PC-9 (cell line): ENCODE measurements around the gene PELI1.

Experiments
- EZH2 ChIP-seq: fragments of 200-600 bp; sonication (generic); IDR thresholded peaks from 2 replicates; pipeline ENCODE4 v1.8.0; 2017; ENCODE audit warnings: antibody characterized with exemption, low read depth
- TF ChIP-seq, protein P1 (sequence below): fragments of 200-600 bp; sonication (generic); conservative IDR thresholded peaks from 2 replicates; pipeline ENCODE4 v1.6.1; 2017; ENCODE audit warnings: mixed run types, antibody characterized with exemption, mild to moderate bottlenecking, moderate library complexity

DNA sequence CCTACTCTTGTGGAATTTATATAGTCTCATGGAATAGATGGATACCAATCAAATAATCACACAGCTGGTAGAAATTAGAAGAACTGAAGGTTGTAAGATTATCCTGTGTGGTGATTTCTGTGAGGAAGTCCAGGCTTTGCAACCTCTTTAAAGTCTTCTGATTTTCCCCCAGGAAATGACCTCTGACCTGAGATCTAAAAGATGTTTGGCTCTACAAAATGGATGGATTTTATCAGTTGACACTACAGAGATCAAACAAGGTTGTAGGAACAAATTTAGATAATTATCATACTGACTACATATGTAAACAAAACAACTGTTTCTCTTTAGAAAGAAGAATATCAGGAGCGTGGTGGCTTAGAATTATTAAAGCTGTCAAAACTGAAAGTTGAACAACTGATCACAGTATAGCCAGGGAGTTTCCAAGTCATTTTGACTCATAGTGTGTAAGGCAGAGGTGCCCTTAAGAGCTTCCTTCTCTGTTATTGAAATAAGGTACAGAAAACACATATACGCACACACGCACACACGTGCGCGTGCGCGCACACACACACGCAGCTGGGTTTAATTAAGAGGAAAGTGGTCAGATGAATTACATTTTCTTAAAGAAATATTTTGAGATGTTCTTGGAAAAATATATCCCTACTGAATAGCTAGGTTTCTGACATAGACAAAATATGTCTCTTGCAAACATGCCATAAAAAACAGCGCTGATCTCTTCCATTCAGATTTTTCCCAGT lies 35.5 kb upstream of the PELI1 start:
- TF ChIP-seq, protein P1, sequence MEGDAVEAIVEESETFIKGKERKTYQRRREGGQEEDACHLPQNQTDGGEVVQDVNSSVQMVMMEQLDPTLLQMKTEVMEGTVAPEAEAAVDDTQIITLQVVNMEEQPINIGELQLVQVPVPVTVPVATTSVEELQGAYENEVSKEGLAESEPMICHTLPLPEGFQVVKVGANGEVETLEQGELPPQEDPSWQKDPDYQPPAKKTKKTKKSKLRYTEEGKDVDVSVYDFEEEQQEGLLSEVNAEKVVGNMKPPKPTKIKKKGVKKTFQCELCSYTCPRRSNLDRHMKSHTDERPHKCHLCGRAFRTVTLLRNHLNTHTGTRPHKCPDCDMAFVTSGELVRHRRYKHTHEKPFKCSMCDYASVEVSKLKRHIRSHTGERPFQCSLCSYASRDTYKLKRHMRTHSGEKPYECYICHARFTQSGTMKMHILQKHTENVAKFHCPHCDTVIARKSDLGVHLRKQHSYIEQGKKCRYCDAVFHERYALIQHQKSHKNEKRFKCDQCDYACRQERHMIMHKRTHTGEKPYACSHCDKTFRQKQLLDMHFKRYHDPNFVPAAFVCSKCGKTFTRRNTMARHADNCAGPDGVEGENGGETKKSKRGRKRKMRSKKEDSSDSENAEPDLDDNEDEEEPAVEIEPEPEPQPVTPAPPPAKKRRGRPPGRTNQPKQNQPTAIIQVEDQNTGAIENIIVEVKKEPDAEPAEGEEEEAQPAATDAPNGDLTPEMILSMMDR = no peak
- no peak for TF ChIP-seq EZH2
